K562 (cell line): ENCODE measurements around the gene CAPS. TPM values are rescaled to one million over a fixed set of nuclear protein-coding genes. Genes with fewer than 3 reads are reported as not detected.
A peak's percentile ranks its signal among the peaks of the same experiment; 100 is the strongest.

ENCODE experiments used
- ATAC-seq: fragments of 200-7000 bp; cut with Tn5 transposase; 3 replicates; pipeline ENCODE4 v1.9.1; 2020; ENCODE audit warnings: moderate library complexity
- BruUV-seq: library from RNA; stranded (reverse); fragments of 400-500 nt; replicated peaks from 2 replicates; lab custom pipeline; 2021; lab: Mats Ljungman, UMichigan
- CTCF ChIA-PET: fragments of 300-600 bp; formaldehyde crosslinking; extraction: SDS; loops from one replicate; lab custom pipeline; 2021; ENCODE audit warnings: low intra/inter-chr PET ratio; lab: Yijun Ruan, JAX
- POLR2A ChIA-PET: fragments of 300-600, 350-650 bp; sonication (Branson Sonifier 250); formaldehyde crosslinking; extraction: SDS; loops from one replicate; lab custom pipeline; 2021; ENCODE audit warnings: antibody characterized with exemption, inconsistent platforms; lab: Yijun Ruan, JAX
- DNase-seq, 4 experiments: peaks; one replicate each; pipeline versions ENCODE4 v3.0.0 to v3.0.0-alpha.2; 2011 to 2018; ENCODE audit warnings: low spot score in 3 of 4, mixed read lengths in 3 of 4; ENCODE audit errors: extremely low read depth in 1 of 4
- FAIRE-seq: peaks from 2 replicates; lab custom pipeline; 2011; peaks lifted over from hg19 to GRCh38; lab: Jason Lieb, UNC
- H2AFZ ChIP-seq: 2 replicates; pipeline ENCODE4 v1.6.0; 2011; ENCODE audit warnings: low read depth, low read length, control low read depth, inconsistent platforms
- H3K27ac ChIP-seq: fragments of 200-600 bp; 3 replicates; pipeline ENCODE4 v1.8.0; 2011; ENCODE audit warnings: low read depth, mild to moderate bottlenecking, control low read depth, inconsistent platforms, low read length, moderate library complexity, mixed read lengths; ENCODE audit errors: extremely low read depth
- H3K27me3 ChIP-seq, 2 experiments: fragments of 300-600 bp in 1 of 2; 2 replicates in 1 of 2; 3 replicates in 1 of 2; pipeline versions ENCODE4 v1.6.0 to v1.8.0; 2011; ENCODE audit warnings: inconsistent platforms in 2 of 2, low read length in 2 of 2, mild to moderate bottlenecking in 1 of 2, mixed read lengths in 1 of 2, moderate library complexity in 1 of 2; ENCODE audit not compliant: control insufficient read depth in 2 of 2, insufficient read depth in 2 of 2
- H3K36me3 ChIP-seq: fragments of 300-600 bp; 3 replicates; pipeline ENCODE4 v1.8.0; 2011; ENCODE audit warnings: mild to moderate bottlenecking, low read length, inconsistent platforms; ENCODE audit not compliant: control insufficient read depth, insufficient read depth
- H3K4me1 ChIP-seq, 2 experiments: fragments of 200-600 bp in 1 of 2; replicated peaks in 1 of 2; 2 replicates in 1 of 2; 3 replicates in 1 of 2; pipeline versions ENCODE4 v1.5.1 to v1.8.0; 2011; ENCODE audit warnings: inconsistent platforms in 2 of 2, low read length in 2 of 2, mild to moderate bottlenecking in 1 of 2, mixed read lengths in 1 of 2, moderate library complexity in 1 of 2; ENCODE audit not compliant: control insufficient read depth in 2 of 2, insufficient read depth in 2 of 2
- H3K4me2 ChIP-seq: 2 replicates; pipeline ENCODE4 v1.6.1; 2011; ENCODE audit warnings: low read length, control low read depth, inconsistent platforms, mixed read lengths; ENCODE audit not compliant: insufficient read depth
- H3K4me3 ChIP-seq: fragments of 200-600 bp; sonication (generic), shearing (Covaris generic); 2 replicates; pipeline ENCODE4 v1.5.1; 2016; ENCODE audit warnings: control low read depth, inconsistent platforms
- H3K79me2 ChIP-seq: fragments of 200-600 bp; 3 replicates; pipeline ENCODE4 v1.8.0; 2011; ENCODE audit warnings: low read length, inconsistent platforms; ENCODE audit not compliant: control insufficient read depth, insufficient read depth
- H3K9ac ChIP-seq, 2 experiments: 2 replicates each; pipeline versions ENCODE4 v1.6.0 to v1.6.1; 2011; ENCODE audit warnings: low read depth in 2 of 2, low read length in 2 of 2, control low read depth in 1 of 2, inconsistent platforms in 1 of 2, mild to moderate bottlenecking in 1 of 2, mixed read lengths in 1 of 2; ENCODE audit not compliant: insufficient read depth in 1 of 2
- H3K9me1 ChIP-seq: one replicate; pipeline ENCODE4 v1.6.0; 2011; ENCODE audit warnings: inconsistent platforms, mild to moderate bottlenecking, low read length, moderate library complexity; ENCODE audit not compliant: control insufficient read depth, insufficient read depth
- H3K9me3 ChIP-seq: replicated peaks from 2 replicates; pipeline ENCODE4 v1.5.1; 2011; ENCODE audit warnings: low read depth, low read length, inconsistent platforms; ENCODE audit not compliant: control insufficient read depth, insufficient read depth
- H4K20me1 ChIP-seq: replicated peaks from 2 replicates; pipeline ENCODE4 v1.6.1; 2011; ENCODE audit warnings: low read length, inconsistent platforms, mixed read lengths; ENCODE audit not compliant: control insufficient read depth, insufficient read depth
- ZNF395 ChIP-seq: fragments of 200-800 bp; sonication (Bioruptor generic); IDR thresholded peaks from 2 replicates; pipeline ENCODE4 v1.6.1; 2017; ENCODE audit warnings: missing genetic modification characterization, missing compliant biosample characterization
- ZNF583 ChIP-seq: fragments of 250-450 bp; sonication (Bioruptor Pico); IDR thresholded peaks from 2 replicates; pipeline ENCODE4 v1.4.0; 2020
- WGBS: fragments of 100-300 bp; shearing (Covaris generic); methylation state at CpG from one replicate; pipeline ENCODE4 v1.1.6; 2016; ENCODE audit warnings: low coverage, mixed read lengths; ENCODE audit not compliant: insufficient coverage; ENCODE audit errors: missing lambda C conversion rate; 5-methylcytosine and 5-hydroxymethylcytosine counted together
- in situ Hi-C: fragments of 300-500 bp; cut with MboI; formaldehyde crosslinking; loops from 4 replicates; pipeline ENCODE4 v1.15.0; 2018; ENCODE audit warnings: inconsistent platforms, mixed read lengths
- intact Hi-C: fragments of 100-400 bp; cut with micrococcal nuclease; formaldehyde crosslinking; loops from 2 replicates; pipeline ENCODE4 v1.14.2; 2022
- polyA plus RNA-seq, 8 experiments: library from polyadenylated mRNA; depleted of rRNA in 4 of 8; stranded (reverse) in 5 of 8; unstranded in 3 of 8; fragments of >200 nt; fragmentation: Nextera tagmentation in 2 of 8; fragmentation: Illumina TruSeq in 1 of 8; extraction: Ambion mirVana in 2 of 8; extraction: Trizol in 1 of 8; gene quantifications; 2 replicates each; pipeline versions ENCODE4 v1.2.1 to v1.2.3, GENCODE V29; 2011 to 2014; ENCODE audit warnings: inconsistent platforms in 1 of 8, missing spikeins in 1 of 8
- total RNA-seq, 7 experiments: library from RNA; depleted of rRNA in 6 of 7; stranded (reverse); fragments of >200 nt in 6 of 7; fragmentation: Illumina TruSeq in 2 of 7; extraction: Trizol in 2 of 7; gene quantifications; 2 replicates each; pipeline versions ENCODE4 v1.2.1 to v1.2.3, GENCODE V29; 2011 to 2021; ENCODE audit warnings: low replicate concordance in 1 of 7
- TF ChIP-seq, protein P1 (sequence below): sonication (generic); IDR thresholded peaks from 2 replicates; pipeline ENCODE4 v1.6.1; 2016

Gene CAPS
- total and polyA plus RNA-seq, 9 of the 15 experiments (the other 6 are each of a cell fraction or from before 2014, with no cell fraction given), result 0.15 to 4.0 (median 0.91) TPM

DNA sequence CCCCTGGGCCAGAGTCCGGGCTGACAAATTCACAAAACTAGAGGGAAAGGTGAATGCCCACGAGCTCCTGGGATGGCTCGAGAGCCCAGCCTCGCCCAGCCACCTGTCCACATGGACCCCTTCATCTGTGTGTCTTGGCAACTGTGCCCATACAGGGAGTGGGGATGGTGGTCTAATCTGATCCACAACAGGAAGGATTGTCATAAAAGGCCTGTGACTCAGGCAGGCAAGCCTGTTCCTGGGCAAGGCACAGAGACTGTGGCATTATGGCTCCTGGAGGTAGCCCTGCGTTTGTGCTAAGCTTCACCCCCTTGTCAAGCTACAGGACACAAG, 20.0 kb downstream of the CAPS start:
- no peak overlapping the region for H2AFZ ChIP-seq
- no peaks in the 10 kb centered on the region for H3K27me3 ChIP-seq
- no peak for FAIRE-seq
- no peak overlapping the region for H3K4me2 ChIP-seq
- CTCF ChIA-PET, result no interaction called here
- in situ Hi-C loops (no loop called here), intact Hi-C loops (no loop called here)
- H3K9ac ChIP-seq, result peak overlapping the region in 1 of 2 experiments; percentile 42; a peak in 1 of 4 replicates
- ATAC-seq, result no peak
- POLR2A ChIA-PET, result interaction anchor here (0.9 kb wide), 1 partner anchor 20 kb away, joined by 4 read pairs; the partner anchor contains the start of gene CAPS
- BruUV-seq, result no TSS peak
- H3K9me3 ChIP-seq, result no peaks in the 10 kb centered on the region
- peaks cover 5% of the 10 kb centered on the region; the same call in 1 of the 2 replicates for H4K20me1 ChIP-seq
- peaks cover 5% of the 10 kb centered on the region; the same call in 1 of the 3 replicates for H3K79me2 ChIP-seq
- TF ChIP-seq ZNF395 (CRISPR knock-in tag) (no peak), ZNF583 (CRISPR knock-in tag) (no peak)
- TF ChIP-seq, protein P1, sequence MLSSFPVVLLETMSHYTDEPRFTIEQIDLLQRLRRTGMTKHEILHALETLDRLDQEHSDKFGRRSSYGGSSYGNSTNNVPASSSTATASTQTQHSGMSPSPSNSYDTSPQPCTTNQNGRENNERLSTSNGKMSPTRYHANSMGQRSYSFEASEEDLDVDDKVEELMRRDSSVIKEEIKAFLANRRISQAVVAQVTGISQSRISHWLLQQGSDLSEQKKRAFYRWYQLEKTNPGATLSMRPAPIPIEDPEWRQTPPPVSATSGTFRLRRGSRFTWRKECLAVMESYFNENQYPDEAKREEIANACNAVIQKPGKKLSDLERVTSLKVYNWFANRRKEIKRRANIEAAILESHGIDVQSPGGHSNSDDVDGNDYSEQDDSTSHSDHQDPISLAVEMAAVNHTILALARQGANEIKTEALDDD, result no peak
- peaks cover 92% of the 10 kb centered on the region; the same call in 2 of the 3 replicates for H3K36me3 ChIP-seq
- DNase-seq, result no peak
- peaks cover 2% of the 10 kb centered on the region for H3K9me1 ChIP-seq
- H3K4me3 ChIP-seq, result no peak overlapping the region
- peaks cover 0 to 15% of the 10 kb centered on the region in 2 experiments; a peak in 1 of 5 replicates for H3K4me1 ChIP-seq
- H3K27ac ChIP-seq, result no peak overlapping the region
- WGBS, result 94% methylated on average over 5 of the region's 5 CpGs
